Ovary (tissue), 9 donors: ENCODE measurements around the gene TNIK. TPM values are rescaled to one million over a fixed set of nuclear protein-coding genes. Genes with fewer than 3 reads are reported as not detected.

Experiments
- DNase-seq, 5 donors: peaks; one replicate each; pipeline ENCODE4 v3.0.0-alpha.2; 2019 to 2020
- H3K27ac ChIP-seq, 2 donors: fragments of 200-600 bp; one replicate each; pipeline versions ENCODE4 v1.5.1 to v1.8.0; 2019 to 2022
- H3K27me3 ChIP-seq: fragments of 200-600 bp; one replicate; pipeline ENCODE4 v1.8.0; 2022
- H3K36me3 ChIP-seq: fragments of 200-600 bp; sonication (generic); one replicate; pipeline ENCODE4 v1.5.1; 2019
- H3K4me1 ChIP-seq: one replicate; pipeline ENCODE4 v1.8.1; 2013; ENCODE audit warnings: mild to moderate bottlenecking, moderate library complexity; ENCODE audit not compliant: insufficient read depth
- H3K4me3 ChIP-seq: fragments of 200-600 bp; sonication (generic); one replicate; pipeline ENCODE4 v1.5.1; 2017
- H3K9me3 ChIP-seq, 2 donors: fragments of 200-600 bp in 1 of 2; sonication (generic) in 1 of 2; one replicate each; pipeline versions ENCODE4 v1.5.1 to v1.8.1; 2013 to 2019; ENCODE audit warnings: mild to moderate bottlenecking in 1 of 2, moderate library complexity in 1 of 2
- CTCF ChIP-seq, 3 donors: fragments of 450-650 bp in 2 of 3; fragments of 200-600 bp in 1 of 3; IDR thresholded peaks; one replicate each; pipeline versions ENCODE4 v1.5.1 to v1.8.0; 2016 to 2022; ENCODE audit warnings: antibody characterized with exemption in 3 of 3, mild to moderate bottlenecking in 1 of 3
- EP300 ChIP-seq: sonication (generic); formaldehyde crosslinking; IDR thresholded peaks from one replicate; pipeline ENCODE4 v1.6.1; 2017; ENCODE audit warnings: antibody characterized with exemption
- POLR2A ChIP-seq: fragments of 450-650 bp; IDR thresholded peaks from one replicate; pipeline ENCODE4 v1.6.1; 2017; ENCODE audit warnings: antibody characterized with exemption, mild to moderate bottlenecking, moderate library complexity
- WGBS, 3 donors: extraction: QIAGEN DNeasy Blood & Tissue Kit in 1 of 3; methylation state at CpG; one replicate each; pipeline versions ENCODE4 v1.1.5 to v1.1.7; 2013 to 2017; 5-methylcytosine and 5-hydroxymethylcytosine counted together
- intact Hi-C, 4 donors: fragments of 100-400 bp; cut with DNase I; formaldehyde crosslinking; loops; one replicate each; pipeline versions ENCODE4 v1.11.0 to v1.15.1; 2022 to 2023
- polyA plus RNA-seq, 2 donors: library from polyadenylated mRNA; stranded (reverse); fragments of 200-250 nt in 1 of 2; fragments of 350-450 nt in 1 of 2; fragmentation: Illumina TruSeq in 1 of 2; extraction: RNeasy Lipid Tissue Mini Kit (QIAGEN cat#74804) in 1 of 2; gene quantifications; one replicate each; pipeline ENCODE4 v1.2.3, GENCODE V29; 2013 to 2014
- total RNA-seq, 7 donors: library from RNA; depleted of rRNA in 2 of 7; stranded (reverse); fragments of >200 nt in 2 of 7; fragmentation: NEBNext Ultra II Directional in 3 of 7; extraction: Animal tissue kit (Norgen Biotek cat#: 25700) in 3 of 7; gene quantifications; one replicate each; pipeline versions ENCODE4 v1.1.0 to v1.2.4, GENCODE V29; 2016 to 2023
- donor health status: DM: no; HTN: no; CAD: no; lungs with moderate emphysema.
- donor health status: DM: no; HTN: no; CAD: no.
- donor health status: Bipolar disorder and iron deficiency.
- donor health status: DM: yes; HTN: yes; CAD: no.
- donor health status: DM: no; HTN: no; CAD: no.
- donor health status: DM: yes; HTN: yes; CAD: no.

The TNIK gene
- total and polyA plus RNA-seq, 9 donors: 1.1 to 9.5 (median 4.5) TPM

- TF ChIP-seq EP300: no peak
- no peak for TF ChIP-seq CTCF (IDR thresholded peaks at IDR 0.05)
- no peak for TF ChIP-seq POLR2A
- 86 to 95% (median 92%) methylated on average over 2 of the region's 2 CpGs for WGBS, 3 donors
- Histone ChIP-seq H3K4me1 (no peaks in the 10 kb centered on the region), H3K27ac (no peak overlapping the region), H3K27me3 (no peaks in the 10 kb centered on the region), H3K36me3 (no peaks in the 10 kb centered on the region), H3K9me3 (no peaks in the 10 kb centered on the region), H3K4me3 (no peak overlapping the region)
- intact Hi-C loops: no loop called here
- no peak for DNase-seq
Measured at GRCh38 chr3:171317171-171317570, 143.0 kb downstream of the TNIK start.

GRCh38 chr3:171315919-171316318 is 144.3 kb downstream of the TNIK start:
- H3K9me3 ChIP-seq: no peaks in the 10 kb centered on the region
- no peak overlapping the region for H3K4me3 ChIP-seq
- WGBS, 3 donors: 92 to 99% (median 95%) methylated on average over 4 of the region's 4 CpGs
- TF ChIP-seq POLR2A: no peak
- no peak for TF ChIP-seq EP300
- TF ChIP-seq CTCF (IDR thresholded peaks at IDR 0.05): no peak
- H3K27ac ChIP-seq: no peak overlapping the region
- H3K36me3 ChIP-seq: no peaks in the 10 kb centered on the region
- no peaks in the 10 kb centered on the region for H3K27me3 ChIP-seq
- no peaks in the 10 kb centered on the region for H3K4me1 ChIP-seq
- intact Hi-C loops: no loop called here
- no peak for DNase-seq

- H3K27me3 ChIP-seq: no peaks in the 10 kb centered on the region
- no peaks in the 10 kb centered on the region for H3K4me1 ChIP-seq
- H3K9me3 ChIP-seq: no peaks in the 10 kb centered on the region
- H3K27ac ChIP-seq: no peak overlapping the region
- no peaks in the 10 kb centered on the region for H3K36me3 ChIP-seq
- no peak overlapping the region for H3K4me3 ChIP-seq
- intact Hi-C loops: no loop called here
- no peak for DNase-seq
- 89 to 93% (median 91%) methylated on average over 2 of the region's 2 CpGs for WGBS, 3 donors
- TF ChIP-seq CTCF (IDR thresholded peaks at IDR 0.05) (no peak), POLR2A (no peak), EP300 (no peak)
Measured at GRCh38 chr3:171315101-171315500, 145.1 kb downstream of the TNIK start.

GRCh38 chr3:171314341-171314740 is 145.9 kb downstream of the TNIK start:
- no peak for DNase-seq
- intact Hi-C loops: no loop called here
- H3K27me3 ChIP-seq: no peaks in the 10 kb centered on the region
- H3K9me3 ChIP-seq: no peaks in the 10 kb centered on the region
- H3K27ac ChIP-seq: no peak overlapping the region
- WGBS, 3 donors: 96 to 98% (median 97%) methylated on average over 3 of the region's 3 CpGs
- no peak for TF ChIP-seq EP300
- no peak for TF ChIP-seq CTCF (IDR thresholded peaks at IDR 0.05)
- H3K4me1 ChIP-seq: no peaks in the 10 kb centered on the region
- H3K36me3 ChIP-seq: no peaks in the 10 kb centered on the region
- H3K4me3 ChIP-seq: no peak overlapping the region

GRCh38 chr3:171313702-171314101 is 146.5 kb downstream of the TNIK start:
- no peak for TF ChIP-seq POLR2A
- TF ChIP-seq CTCF (IDR thresholded peaks at IDR 0.05): no peak
- TF ChIP-seq EP300: no peak
- intact Hi-C loops: no loop called here
- H3K4me3 ChIP-seq: no peak overlapping the region
- H3K27me3 ChIP-seq: no peaks in the 10 kb centered on the region
- no peaks in the 10 kb centered on the region for H3K4me1 ChIP-seq
- no peaks in the 10 kb centered on the region for H3K9me3 ChIP-seq
- 94 to 95% (median 95%) methylated on average over 7 of the region's 7 CpGs for WGBS, 3 donors
- DNase-seq: no peak
- H3K36me3 ChIP-seq: no peaks in the 10 kb centered on the region
- H3K27ac ChIP-seq: no peak overlapping the region
